WTC11 (cell line): Measurements from ENCODE around the gene RND1. TPM values are rescaled to one million over a fixed set of nuclear protein-coding genes. Genes with fewer than 3 reads are reported as not detected.

Experiments
- ATAC-seq: fragments of 200-7000 bp; cut with Tn5 transposase; 2 replicates; pipeline ENCODE4 v1.10.0; 2021; ENCODE audit warnings: mild to moderate bottlenecking, moderate library complexity
- CTCF ChIA-PET: fragments of 300-600 bp; sonication (Branson Sonifier 250); formaldehyde crosslinking; loops from one replicate; lab custom pipeline; 2021; ENCODE audit warnings: antibody characterized with exemption; lab: Charles Lee
- POLR2A ChIA-PET: fragments of 350-600 bp; sonication (Branson Sonifier 250); formaldehyde crosslinking; loops from one replicate; lab custom pipeline; 2021; ENCODE audit warnings: antibody characterized with exemption; lab: Charles Lee
- DNase-seq: peaks from one replicate; pipeline ENCODE4 v3.0.0; 2021; ENCODE audit warnings: low spot score
- H3K27ac Mint-ChIP-seq: 2 replicates; pipeline ENCODE4 v1.8.0; 2021; ENCODE audit warnings: mixed read lengths
- H3K27me3 Mint-ChIP-seq: 2 replicates; pipeline ENCODE4 v1.8.0; 2021; ENCODE audit warnings: low read depth, mild to moderate bottlenecking, moderate library complexity, mixed read lengths
- H3K36me3 Mint-ChIP-seq: 2 replicates; pipeline ENCODE4 v1.8.0; 2021; ENCODE audit warnings: mixed read lengths
- H3K4me1 Mint-ChIP-seq: 2 replicates; pipeline ENCODE4 v1.8.0; 2022; ENCODE audit warnings: mixed read lengths
- H3K4me3 Mint-ChIP-seq: 2 replicates; pipeline ENCODE4 v1.8.0; 2021; ENCODE audit warnings: mild to moderate bottlenecking, moderate library complexity, mixed read lengths
- H3K9me3 Mint-ChIP-seq: 2 replicates; pipeline ENCODE4 v1.8.0; 2021; ENCODE audit warnings: mixed read lengths
- CTCF ChIP-seq: fragments of 200-600 bp; IDR thresholded peaks from 2 replicates; pipeline ENCODE4 v1.8.0; 2022; ENCODE audit warnings: antibody characterized with exemption
- EMX1 ChIP-seq: fragments of 250-450 bp; sonication (Bioruptor Pico); IDR thresholded peaks from 2 replicates; pipeline ENCODE4 v1.8.0; 2021; ENCODE audit warnings: mild to moderate bottlenecking
- FOXJ3 ChIP-seq: sonication (generic); formaldehyde crosslinking; IDR thresholded peaks from 2 replicates; pipeline ENCODE4 v1.9.0; 2021; ENCODE audit warnings: missing genetic modification reagents, mild to moderate bottlenecking, borderline replicate concordance
- FOXK1 ChIP-seq: sonication (generic); formaldehyde crosslinking; IDR thresholded peaks from 2 replicates; pipeline ENCODE4 v1.8.0; 2022; ENCODE audit warnings: mild to moderate bottlenecking, moderate library complexity, missing genetic modification reagents
- FOXP1 ChIP-seq: sonication (generic); formaldehyde crosslinking; IDR thresholded peaks from 2 replicates; pipeline ENCODE4 v1.8.0; 2022; ENCODE audit warnings: missing genetic modification reagents, mild to moderate bottlenecking, moderate library complexity, borderline replicate concordance
- GABPB1 ChIP-seq: sonication (generic); formaldehyde crosslinking; IDR thresholded peaks from 2 replicates; pipeline ENCODE4 v1.8.1; 2023; ENCODE audit warnings: mild to moderate bottlenecking, missing genetic modification reagents
- GTF2I ChIP-seq: fragments of 250-450 bp; sonication (Bioruptor Pico); conservative IDR thresholded peaks from 2 replicates; pipeline ENCODE4 v1.4.0; 2021; ENCODE audit warnings: mild to moderate bottlenecking
- JAZF1 ChIP-seq: fragments of 250-450 bp; sonication (Bioruptor Pico); IDR thresholded peaks from 2 replicates; pipeline ENCODE4 v1.9.0; 2021; ENCODE audit warnings: moderate library complexity, mild to moderate bottlenecking, inconsistent platforms
- KAT7 ChIP-seq: sonication (generic); formaldehyde crosslinking; IDR thresholded peaks from 2 replicates; pipeline ENCODE4 v1.8.1; 2023; ENCODE audit warnings: missing genetic modification reagents, mild to moderate bottlenecking, borderline replicate concordance
- MAX ChIP-seq: sonication (generic); formaldehyde crosslinking; IDR thresholded peaks from 2 replicates; pipeline ENCODE4 v1.8.0; 2022; ENCODE audit warnings: mild to moderate bottlenecking, missing genetic modification reagents
- NR1H2 ChIP-seq: sonication (generic); formaldehyde crosslinking; IDR thresholded peaks from 2 replicates; pipeline ENCODE4 v1.9.0; 2021; ENCODE audit warnings: mild to moderate bottlenecking, moderate library complexity, missing genetic modification reagents
- OVOL2 ChIP-seq: fragments of 250-450 bp; sonication (Bioruptor Pico); IDR thresholded peaks from 2 replicates; pipeline ENCODE4 v1.9.0; 2021; ENCODE audit warnings: mild to moderate bottlenecking, borderline replicate concordance
- PRDM15 ChIP-seq: sonication (generic); formaldehyde crosslinking; IDR thresholded peaks from 2 replicates; pipeline ENCODE4 v1.8.0; 2022; ENCODE audit warnings: missing genetic modification reagents
- PRRX2 ChIP-seq: fragments of 250-450 bp; sonication (Bioruptor Pico); IDR thresholded peaks from 2 replicates; pipeline ENCODE4 v1.8.0; 2021; ENCODE audit warnings: mild to moderate bottlenecking
- SMAD4 ChIP-seq: sonication (generic); formaldehyde crosslinking; IDR thresholded peaks from 2 replicates; pipeline ENCODE4 v1.8.0; 2022; ENCODE audit warnings: mild to moderate bottlenecking, missing genetic modification reagents
- ZBTB43 ChIP-seq: sonication (generic); formaldehyde crosslinking; IDR thresholded peaks from 2 replicates; pipeline ENCODE4 v1.8.1; 2023; ENCODE audit warnings: mild to moderate bottlenecking, missing genetic modification reagents
- ZMAT4 ChIP-seq: fragments of 250-450 bp; sonication (Bioruptor Pico); IDR thresholded peaks from 2 replicates; pipeline ENCODE4 v1.9.0; 2021; ENCODE audit warnings: mild to moderate bottlenecking
- ZNF232 ChIP-seq: sonication (generic); formaldehyde crosslinking; IDR thresholded peaks from 2 replicates; pipeline ENCODE4 v1.8.0; 2022; ENCODE audit warnings: mild to moderate bottlenecking, missing genetic modification reagents
- total RNA-seq: library from RNA; stranded (reverse); gene quantifications from 3 replicates; pipeline ENCODE4 v1.2.3, GENCODE V29; 2021

The RND1 gene
- total RNA-seq, 1 experiment from 2014 or later, result 7.6 TPM

- ChIA-PET CTCF (interaction anchor here (0.6 to 4.3 kb wide), 24 partner anchors 8 to 525 kb away, joined by 3 to 44 read pairs (median 8); partner anchors contain the start of genes ADCY6, ARF3, DDX23 and FKBP11), POLR2A (interaction anchor here (1.3 to 2.0 kb wide), 3 partner anchors 27 to 50 kb away, joined by 3 to 8 read pairs (median 3); partner anchors contain the start of genes ADCY6 and RND1)
- DNase-seq (no peak), ATAC-seq (no peak)
- TF ChIP-seq GTF2I (no peak), CTCF (no peak), OVOL2 (CRISPR knock-in tag) (no peak), FOXP1 (CRISPR knock-in tag) (no peak), JAZF1 (CRISPR knock-in tag) (no peak), FOXK1 (CRISPR knock-in tag) (no peak), ZBTB43 (CRISPR knock-in tag) (no peak), FOXJ3 (no peak), NR1H2 (CRISPR knock-in tag) (no peak), ZMAT4 (CRISPR knock-in tag) (no peak), ZNF232 (CRISPR knock-in tag) (no peak), EMX1 (no peak)
- no peaks in the 10 kb centered on the region for H3K36me3 Mint-ChIP-seq
- H3K27me3 Mint-ChIP-seq, result peaks cover 73% of the 10 kb centered on the region
- H3K4me1 Mint-ChIP-seq, result peaks cover 45% of the 10 kb centered on the region
- no peaks in the 10 kb centered on the region for H3K9me3 Mint-ChIP-seq
- no peak overlapping the region for H3K27ac Mint-ChIP-seq
- H3K4me3 Mint-ChIP-seq, result peak overlapping the region; percentile 87
Measured at GRCh38 chr12:48816143-48816854, 49.4 kb downstream of the RND1 start.

- peak; percentile 25 for ATAC-seq
- POLR2A ChIA-PET, result interaction anchor here (0.6 to 2.0 kb wide), 7 partner anchors 19 to 110 kb away, joined by 3 to 8 read pairs (median 3); partner anchors contain the start of genes ADCY6, FKBP11 and RND1
- CTCF ChIA-PET, result interaction anchor here (0.5 to 4.3 kb wide), 55 partner anchors 8 to 526 kb away, joined by 3 to 44 read pairs (median 5); partner anchors contain the start of genes ADCY6, ARF3, DDN and DDX23
Measured at GRCh38 chr12:48815126-48816110, 50.3 kb downstream of the RND1 start.

More at GRCh38 chr12:48815126-48816110, 50.3 kb downstream of the RND1 start:
- peak; percentile 74 for DNase-seq
- no peaks in the 10 kb centered on the region for H3K9me3 Mint-ChIP-seq
- no peak overlapping the region; the same call in 1 of the 2 replicates for H3K27ac Mint-ChIP-seq
- TF ChIP-seq GABPB1 (CRISPR knock-in tag) (0 out of 2 replicates have a peak, but pooled peaks have one; percentile 15), PRRX2 (CRISPR knock-in tag) (no peak), KAT7 (CRISPR knock-in tag) (0 out of 2 replicates have a peak, but pooled peaks have one; percentile 41), MAX (CRISPR knock-in tag) (peak; percentile 47; the same call in 1 of the 2 replicates), PRDM15 (CRISPR knock-in tag) (peak; percentile 72), SMAD4 (0 out of 2 replicates have a peak, but pooled peaks have one; percentile 36)
- peak overlapping the region; percentile 87 for H3K4me3 Mint-ChIP-seq
- no peaks in the 10 kb centered on the region for H3K36me3 Mint-ChIP-seq
- peaks cover 52% of the 10 kb centered on the region for H3K4me1 Mint-ChIP-seq
- peaks cover 76% of the 10 kb centered on the region for H3K27me3 Mint-ChIP-seq
